D721Med (cell line): Measurements from ENCODE around the gene TNFRSF18.
A peak's percentile ranks its signal among the peaks of the same experiment; 100 is the strongest.
"Not testable (repeated sequence)": the region's sequence is repeated elsewhere in the genome, so short reads cannot be mapped to it uniquely, and the experiment has no call there.

Source experiments
- DNase-seq: peaks from one replicate; pipeline ENCODE4 v3.0.0; 2011; ENCODE audit warnings: low spot score; ENCODE audit not compliant: insufficient read length
- FAIRE-seq: peaks from 2 replicates; lab custom pipeline; 2011; peaks lifted over from hg19 to GRCh38; lab: Jason Lieb, UNC
- CTCF ChIP-seq: IDR thresholded peaks from 2 replicates; pipeline ENCODE4 v1.5.1; 2012; ENCODE audit warnings: mild to moderate bottlenecking, control low read depth; ENCODE audit not compliant: insufficient read depth; ENCODE audit errors: missing control alignments

Gene TNFRSF18

GRCh38 chr1:1199141-1199960, 7.0 kb downstream of the TNFRSF18 start:
- FAIRE-seq (no peak), DNase-seq (peak; percentile 12)
- TF ChIP-seq CTCF, result no peak

GRCh38 chr1:1198423-1199140, 7.8 kb downstream of the TNFRSF18 start:
- no peak for TF ChIP-seq CTCF
- DNase-seq (peak; percentile 2), FAIRE-seq (no peak)

DNA sequence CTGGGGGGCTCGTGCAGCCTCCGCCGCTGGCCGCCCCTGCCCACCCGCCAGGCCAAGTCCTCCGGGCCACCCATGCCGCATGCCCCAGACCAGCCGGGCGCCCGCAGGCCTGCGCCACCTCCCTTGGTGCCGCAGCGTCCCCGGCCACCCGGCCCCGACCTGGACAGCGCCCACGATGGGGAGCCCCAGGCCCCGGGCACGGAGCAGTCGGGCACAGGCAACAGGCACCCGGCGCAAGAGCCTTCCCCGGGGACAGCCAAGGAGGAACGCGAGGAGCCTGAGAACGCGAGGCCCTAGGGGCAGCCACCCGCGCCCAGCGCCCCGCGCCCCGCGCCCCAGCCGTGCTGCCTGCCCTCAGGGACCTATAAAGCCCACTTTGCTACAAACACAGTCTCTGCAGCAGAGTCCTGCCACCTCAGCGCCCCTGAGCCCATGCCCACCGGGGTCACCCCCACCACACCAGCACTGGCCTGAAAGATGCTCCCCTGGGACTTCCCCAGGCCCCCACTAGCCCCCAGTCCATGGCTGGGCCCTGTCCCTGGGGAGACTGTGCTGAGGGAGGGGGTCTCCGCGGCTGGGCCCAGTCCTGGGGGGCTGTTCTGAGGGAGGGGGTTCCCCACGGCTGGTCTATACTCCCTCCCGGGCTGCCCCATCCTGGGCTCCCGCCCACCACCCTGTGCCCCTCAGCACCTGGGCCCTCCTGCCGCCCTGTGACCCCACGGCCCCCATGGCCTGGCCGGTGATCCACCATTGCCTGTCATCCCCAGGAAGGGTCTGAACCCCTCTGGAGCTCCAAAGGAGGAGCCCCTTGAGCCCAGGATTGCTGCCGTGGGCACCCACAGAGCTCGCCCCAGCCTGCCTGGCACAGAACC, 8.6 kb downstream of the TNFRSF18 start:
- FAIRE-seq (no peak), DNase-seq (peak; percentile 3)
- no peak for TF ChIP-seq CTCF

GRCh38 chr1:1197188-1197500, 9.2 kb downstream of the TNFRSF18 start:
- TF ChIP-seq CTCF, result no peak
- DNase-seq (no peak), FAIRE-seq (no peak)

DNA sequence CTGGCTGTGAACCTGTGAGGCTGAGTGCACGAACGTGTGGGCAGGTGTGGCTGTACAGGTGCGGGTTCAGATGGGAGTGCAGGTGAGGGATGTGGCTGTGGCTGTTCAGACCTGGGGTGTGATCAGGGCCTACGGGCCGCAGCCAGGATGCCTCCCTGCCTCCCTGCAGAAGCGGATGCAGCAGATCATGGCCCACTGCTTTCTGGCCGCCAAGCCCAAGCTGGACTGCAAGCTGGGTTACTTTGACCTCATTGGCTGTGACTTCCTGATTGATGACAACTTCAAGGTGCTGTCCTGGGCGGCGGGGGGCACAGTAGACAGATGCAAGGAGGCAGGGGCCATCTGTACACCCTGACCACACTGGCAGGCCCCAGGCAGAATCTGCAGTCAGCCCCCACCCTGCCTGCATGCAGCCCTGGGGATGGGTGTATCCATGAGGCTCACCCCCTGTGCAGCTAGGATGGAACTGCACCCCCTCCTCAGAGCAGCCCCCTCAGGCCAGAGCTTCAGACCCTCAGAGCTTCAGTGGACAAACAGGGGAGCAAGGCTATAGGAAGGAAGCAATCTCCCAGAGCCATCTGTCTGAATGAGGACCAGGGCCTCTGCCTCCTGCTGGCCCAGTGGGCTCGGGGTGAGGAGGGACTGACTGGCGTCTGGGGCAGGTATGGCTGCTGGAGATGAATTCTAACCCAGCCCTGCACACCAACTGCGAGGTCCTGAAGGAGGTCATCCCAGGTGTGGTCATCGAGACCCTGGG, 9.8 kb downstream of the TNFRSF18 start:
- FAIRE-seq, result no peak
- DNase-seq, result peak; percentile 5
- no peak for TF ChIP-seq CTCF

DNA sequence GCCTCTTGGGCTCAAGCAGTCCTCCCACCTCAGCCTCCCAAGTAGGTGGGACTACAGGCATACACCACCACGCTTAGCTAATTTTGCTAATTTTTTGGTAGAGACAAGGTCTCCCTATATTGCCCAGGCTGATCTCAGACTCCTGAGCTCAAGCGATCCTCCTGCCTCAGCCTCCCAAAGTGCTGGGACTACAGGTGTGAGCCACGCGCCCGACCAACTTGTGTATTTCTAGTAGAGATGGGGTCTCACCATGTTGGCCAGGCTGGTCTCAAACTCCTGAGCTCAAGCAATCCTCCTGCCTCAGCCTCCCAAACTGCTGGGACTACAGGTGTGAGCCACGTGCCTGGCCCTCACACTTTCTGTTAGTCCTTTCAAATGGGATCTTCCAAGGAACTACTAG, 10.7 kb downstream of the TNFRSF18 start:
- not testable (repeated sequence) for DNase-seq, FAIRE-seq

DNA sequence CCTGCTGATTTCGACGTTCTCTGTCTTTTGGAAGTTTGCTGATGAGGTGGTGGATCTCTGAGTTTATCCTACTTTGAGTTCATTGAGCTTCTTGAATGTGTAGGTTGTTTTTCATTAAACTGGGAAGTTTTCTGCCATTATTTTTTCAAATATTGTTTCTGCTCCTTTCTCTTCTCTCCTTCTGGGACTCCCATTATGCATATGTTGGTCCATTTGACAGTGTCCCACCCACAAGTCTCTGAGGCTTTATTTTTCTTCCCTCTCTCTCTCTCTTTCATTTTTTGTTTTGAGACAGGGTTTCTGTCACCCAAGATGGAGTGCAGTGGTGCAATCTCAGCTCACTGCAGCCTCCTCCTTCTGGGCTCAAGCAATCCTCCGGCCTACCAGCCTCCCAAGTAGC, 11.7 kb downstream of the TNFRSF18 start:
- FAIRE-seq (no peak), DNase-seq (no peak)
- no peak for TF ChIP-seq CTCF
